ENCODE data around the gene DECR2. TPM values are rescaled to one million over a fixed set of nuclear protein-coding genes. Genes with fewer than 3 reads are reported as not detected.

DECR2 gene
- total RNA-seq, 1 donor from 2014 or later: 14.6 TPM

DNA sequence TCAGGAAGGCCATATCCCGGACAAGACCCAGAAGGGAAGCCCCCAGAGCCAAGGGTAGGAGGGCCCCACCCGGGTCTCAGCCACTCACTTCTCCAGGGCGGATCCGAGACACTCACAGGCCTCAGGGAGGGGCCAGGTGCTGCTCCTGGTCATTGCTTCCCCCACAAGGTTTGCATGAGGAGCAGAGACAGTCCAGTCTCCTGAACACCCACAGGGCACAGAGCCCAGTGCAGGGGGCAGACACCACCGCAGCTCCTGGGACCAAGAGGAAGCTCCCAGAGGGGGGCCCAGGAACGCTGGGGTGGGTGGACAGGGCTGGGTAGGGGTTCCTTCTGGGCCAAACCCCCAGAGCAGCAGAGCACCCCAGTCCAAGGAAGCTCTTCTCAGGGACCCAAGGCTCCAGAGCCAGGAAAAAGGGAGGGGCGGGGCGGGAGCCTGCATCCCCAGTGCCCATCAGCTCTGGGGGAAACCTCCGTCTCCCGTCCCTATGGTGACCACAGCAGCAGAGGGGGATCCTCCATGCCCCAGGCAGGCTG is 30.6 kb upstream of the DECR2 start:
- H3K36me3 Mint-ChIP-seq (ENCODE audit: low read depth, unreplicated experiment): peaks cover 16% of the 10 kb centered on the region
- TF ChIP-seq, protein P1, sequence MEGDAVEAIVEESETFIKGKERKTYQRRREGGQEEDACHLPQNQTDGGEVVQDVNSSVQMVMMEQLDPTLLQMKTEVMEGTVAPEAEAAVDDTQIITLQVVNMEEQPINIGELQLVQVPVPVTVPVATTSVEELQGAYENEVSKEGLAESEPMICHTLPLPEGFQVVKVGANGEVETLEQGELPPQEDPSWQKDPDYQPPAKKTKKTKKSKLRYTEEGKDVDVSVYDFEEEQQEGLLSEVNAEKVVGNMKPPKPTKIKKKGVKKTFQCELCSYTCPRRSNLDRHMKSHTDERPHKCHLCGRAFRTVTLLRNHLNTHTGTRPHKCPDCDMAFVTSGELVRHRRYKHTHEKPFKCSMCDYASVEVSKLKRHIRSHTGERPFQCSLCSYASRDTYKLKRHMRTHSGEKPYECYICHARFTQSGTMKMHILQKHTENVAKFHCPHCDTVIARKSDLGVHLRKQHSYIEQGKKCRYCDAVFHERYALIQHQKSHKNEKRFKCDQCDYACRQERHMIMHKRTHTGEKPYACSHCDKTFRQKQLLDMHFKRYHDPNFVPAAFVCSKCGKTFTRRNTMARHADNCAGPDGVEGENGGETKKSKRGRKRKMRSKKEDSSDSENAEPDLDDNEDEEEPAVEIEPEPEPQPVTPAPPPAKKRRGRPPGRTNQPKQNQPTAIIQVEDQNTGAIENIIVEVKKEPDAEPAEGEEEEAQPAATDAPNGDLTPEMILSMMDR (IDR thresholded peaks at IDR 0.05; ENCODE audit: unreplicated experiment): no peak
- DNase-seq (ENCODE audit: low spot score): no peak
- no peaks in the 10 kb centered on the region for H3K9me3 Mint-ChIP-seq (ENCODE audit: unreplicated experiment)
- H3K27ac Mint-ChIP-seq (ENCODE audit: unreplicated experiment): peak overlapping the region; percentile 76
- H3K4me1 Mint-ChIP-seq (ENCODE audit: unreplicated experiment): peaks cover 2% of the 10 kb centered on the region
- H3K4me3 Mint-ChIP-seq (ENCODE audit: unreplicated experiment): peak overlapping the region; percentile 93
- H3K27me3 Mint-ChIP-seq (ENCODE audit: unreplicated experiment): peaks cover 10% of the 10 kb centered on the region

DNA sequence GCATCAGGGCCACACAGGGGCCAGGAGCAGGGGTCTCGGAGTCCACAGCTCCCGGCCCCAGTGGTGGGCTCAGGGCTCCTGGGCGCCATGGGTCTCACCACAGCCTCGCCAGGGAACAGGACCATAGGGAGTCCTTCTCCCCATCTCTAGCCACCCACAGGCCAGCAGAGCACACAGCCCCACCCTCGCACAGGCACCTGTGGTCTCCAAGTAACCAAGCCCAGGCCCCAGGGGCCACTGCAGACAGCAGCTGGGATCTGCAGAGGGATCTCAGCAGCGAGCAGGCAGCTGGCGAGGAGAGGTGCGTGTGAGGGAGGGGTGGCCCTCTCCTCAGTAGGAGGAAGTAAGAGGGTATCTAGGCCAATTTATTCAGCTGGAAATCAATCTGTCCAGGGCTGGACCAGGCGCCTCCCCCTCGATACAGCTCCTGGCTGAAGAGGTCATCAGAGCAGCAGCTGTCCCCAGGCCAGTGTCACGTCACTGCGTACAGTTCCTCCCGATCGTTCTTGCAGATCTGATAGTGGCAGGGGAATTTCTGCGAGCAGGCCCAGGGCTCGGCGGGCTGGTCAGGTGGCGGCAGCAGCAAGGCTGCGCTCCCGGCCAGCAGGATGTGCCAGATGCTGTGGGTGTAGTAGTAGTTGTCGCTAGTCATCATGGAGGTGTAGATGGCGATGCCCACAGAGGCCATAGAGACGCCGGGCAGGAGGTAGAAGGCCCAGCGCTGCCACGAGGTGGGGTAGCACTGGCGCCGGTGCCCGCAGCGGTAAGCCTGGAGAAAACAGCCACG is 30.0 kb upstream of the DECR2 start:
- Mint-ChIP-seq H3K27me3 (ENCODE audit: unreplicated experiment) (peaks cover 10% of the 10 kb centered on the region), H3K27ac (ENCODE audit: unreplicated experiment) (no peak overlapping the region), H3K36me3 (ENCODE audit: low read depth, unreplicated experiment) (peaks cover 16% of the 10 kb centered on the region), H3K4me1 (ENCODE audit: unreplicated experiment) (peaks cover 2% of the 10 kb centered on the region), H3K9me3 (ENCODE audit: unreplicated experiment) (no peaks in the 10 kb centered on the region), H3K4me3 (ENCODE audit: unreplicated experiment) (no peak overlapping the region)
- TF ChIP-seq, protein P1 (IDR thresholded peaks at IDR 0.05; ENCODE audit: unreplicated experiment): no peak
- DNase-seq (ENCODE audit: low spot score): no peak

DNA sequence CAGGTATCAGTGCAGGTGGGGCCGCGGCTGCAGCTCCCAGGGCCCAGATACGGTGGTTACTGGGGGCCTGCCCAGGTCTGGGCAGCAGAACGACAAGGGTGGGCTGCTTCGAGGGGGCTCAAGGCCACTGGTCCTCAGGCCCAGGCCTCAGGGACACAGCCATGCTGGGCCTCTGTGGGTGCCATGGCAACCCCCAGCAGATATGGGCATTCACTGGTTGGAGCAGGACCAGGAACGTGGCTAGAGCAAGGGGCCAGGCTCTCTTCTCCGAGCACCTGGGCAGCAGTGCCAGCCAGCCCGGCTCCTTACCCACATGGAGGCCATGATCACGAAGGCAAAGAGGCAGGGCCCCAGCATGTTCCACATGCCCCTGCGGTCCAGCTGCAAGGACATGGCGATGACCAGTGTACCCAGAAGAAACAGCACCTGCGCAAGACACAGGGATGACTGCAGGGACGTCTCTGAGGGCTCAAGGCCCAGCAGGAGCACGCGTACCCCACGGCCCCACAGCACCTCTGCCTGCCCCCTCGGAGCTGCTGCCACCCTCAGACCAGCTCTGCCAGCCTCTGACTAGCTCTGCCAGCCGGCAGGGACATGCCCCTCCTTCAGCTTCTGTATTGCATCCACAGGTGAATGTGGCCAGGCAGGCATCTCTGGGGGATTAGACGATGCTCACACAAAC is 29.2 kb upstream of the DECR2 start:
- TF ChIP-seq, protein P1 (IDR thresholded peaks at IDR 0.05; ENCODE audit: unreplicated experiment): no peak
- Mint-ChIP-seq H3K36me3 (ENCODE audit: low read depth, unreplicated experiment) (peaks cover 13% of the 10 kb centered on the region), H3K27ac (ENCODE audit: unreplicated experiment) (no peak overlapping the region), H3K4me3 (ENCODE audit: unreplicated experiment) (no peak overlapping the region), H3K27me3 (ENCODE audit: unreplicated experiment) (peaks cover 10% of the 10 kb centered on the region), H3K4me1 (ENCODE audit: unreplicated experiment) (peaks cover 2% of the 10 kb centered on the region), H3K9me3 (ENCODE audit: unreplicated experiment) (no peaks in the 10 kb centered on the region)
- DNase-seq (ENCODE audit: low spot score): no peak

DNA sequence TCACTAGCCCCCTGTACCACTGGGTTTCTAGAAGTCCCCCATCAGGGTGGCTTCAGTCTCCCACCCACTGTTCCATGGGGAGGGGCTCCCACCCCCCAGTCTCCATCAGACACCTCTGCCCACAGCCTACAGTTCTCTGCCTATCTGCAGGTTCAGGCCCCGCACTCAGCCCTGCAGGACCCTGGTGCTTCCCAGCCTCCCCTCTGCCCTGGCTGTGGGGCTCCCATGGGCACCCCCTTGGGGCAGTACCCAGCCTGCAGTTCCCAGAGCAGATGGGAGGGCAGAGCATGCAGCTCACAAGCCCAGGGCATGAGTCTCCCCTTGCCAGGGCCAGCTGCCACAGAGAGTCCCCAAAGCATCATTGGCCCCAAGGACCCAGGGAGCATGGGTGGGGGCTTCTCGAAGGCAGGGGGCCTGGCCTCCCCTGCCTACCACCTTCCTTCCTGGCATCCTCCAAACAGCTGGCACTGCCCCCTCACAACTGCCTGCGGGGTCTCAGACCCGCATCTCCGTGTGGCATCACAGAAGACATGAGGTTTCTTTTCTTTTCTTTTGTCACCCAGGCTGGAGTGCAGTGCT is 28.6 kb upstream of the DECR2 start:
- Mint-ChIP-seq H3K27me3 (ENCODE audit: unreplicated experiment) (peaks cover 10% of the 10 kb centered on the region), H3K9me3 (ENCODE audit: unreplicated experiment) (no peaks in the 10 kb centered on the region), H3K27ac (ENCODE audit: unreplicated experiment) (no peak overlapping the region), H3K36me3 (ENCODE audit: low read depth, unreplicated experiment) (peaks cover 13% of the 10 kb centered on the region), H3K4me1 (ENCODE audit: unreplicated experiment) (peaks cover 2% of the 10 kb centered on the region), H3K4me3 (ENCODE audit: unreplicated experiment) (peak overlapping the region; percentile 21)
- TF ChIP-seq, protein P1 (IDR thresholded peaks at IDR 0.05; ENCODE audit: unreplicated experiment): no peak
- DNase-seq (ENCODE audit: low spot score): no peak

Data from endothelial cell (in vitro differentiated cells).